HepG2 (cell line): ENCODE results near the gene AQP10. TPM values are rescaled to one million over a fixed set of nuclear protein-coding genes. Genes with fewer than 3 reads are reported as not detected.

ENCODE experiments used
- GATAD1 ChIP-seq: IDR thresholded peaks from 2 replicates; pipeline ENCODE4 v1.6.1; 2016; ENCODE audit warnings: missing genetic modification reagents, missing compliant biosample characterization
- GLMP ChIP-seq: sonication (generic); formaldehyde crosslinking; IDR thresholded peaks from 2 replicates; pipeline ENCODE4 v1.9.0; 2021; ENCODE audit warnings: missing genetic modification reagents, mild to moderate bottlenecking, borderline replicate concordance
- ISL2 ChIP-seq: sonication (generic); formaldehyde crosslinking; IDR thresholded peaks from 2 replicates; pipeline ENCODE4 v1.5.0; 2020; ENCODE audit warnings: missing genetic modification reagents
- JUNB ChIP-seq: sonication (generic); formaldehyde crosslinking; IDR thresholded peaks from 2 replicates; pipeline ENCODE4 v1.8.0; 2022; ENCODE audit warnings: missing genetic modification reagents, mild to moderate bottlenecking, borderline replicate concordance
- KDM6A ChIP-seq: IDR thresholded peaks from 2 replicates; pipeline ENCODE4 v1.6.1; 2016; ENCODE audit warnings: low read depth
- NFAT5 ChIP-seq: sonication (generic); formaldehyde crosslinking; IDR thresholded peaks from 2 replicates; pipeline ENCODE4 v1.4.0; 2020; ENCODE audit warnings: missing genetic modification reagents
- PRDM15 ChIP-seq: sonication (generic); formaldehyde crosslinking; IDR thresholded peaks from 2 replicates; pipeline ENCODE4 v1.4.0; 2020; ENCODE audit warnings: missing genetic modification reagents
- ZBTB34 ChIP-seq: sonication (generic); formaldehyde crosslinking; IDR thresholded peaks from 2 replicates; pipeline ENCODE4 v1.8.0; 2022; ENCODE audit warnings: mild to moderate bottlenecking, missing genetic modification reagents
- ZBTB44 ChIP-seq: sonication (generic); formaldehyde crosslinking; IDR thresholded peaks from 2 replicates; pipeline ENCODE4 v1.4.0; 2020; ENCODE audit warnings: missing genetic modification reagents
- ZIK1 ChIP-seq: sonication (generic); formaldehyde crosslinking; IDR thresholded peaks from 2 replicates; pipeline ENCODE4 v1.5.0; 2020; ENCODE audit warnings: mild to moderate bottlenecking, low read depth, missing genetic modification reagents, borderline replicate concordance
- ZNF512 ChIP-seq: sonication (generic); formaldehyde crosslinking; IDR thresholded peaks from 2 replicates; pipeline ENCODE4 v1.4.0; 2020; ENCODE audit warnings: mild to moderate bottlenecking, missing genetic modification reagents
- ZSCAN12 ChIP-seq: sonication (generic); formaldehyde crosslinking; IDR thresholded peaks from 2 replicates; pipeline ENCODE4 v1.9.0; 2021; ENCODE audit warnings: mild to moderate bottlenecking, missing genetic modification reagents
- polyA plus RNA-seq, 8 experiments: library from polyadenylated mRNA; depleted of rRNA in 3 of 8; stranded (reverse) in 7 of 8; unstranded in 1 of 8; fragments of >200 nt; fragmentation: Illumina TruSeq in 4 of 8; extraction: Trizol in 4 of 8; gene quantifications; 2 replicates each; pipeline versions ENCODE4 v1.2.1 to v1.2.3, GENCODE V29; 2011 to 2016; ENCODE audit warnings: low read depth in 4 of 8, missing spikeins in 1 of 8, mixed read lengths in 1 of 8; ENCODE audit not compliant: insufficient read depth in 1 of 8
- total RNA-seq, 5 experiments: library from RNA; depleted of rRNA; stranded (reverse); fragments of >200 nt; fragmentation: Illumina TruSeq; extraction: Trizol; gene quantifications; 2 replicates each; pipeline ENCODE4 v1.2.3, GENCODE V29; 2016; ENCODE audit warnings: low read depth in 1 of 5

AQP10 gene
- total and polyA plus RNA-seq, 2 of the 13 experiments (the other 11 are each of a cell fraction or from before 2014, with no cell fraction given), result 0.30 TPM; not detected in 1

- TF ChIP-seq NFAT5 (CRISPR knock-in tag), result no peak
- no peak for TF ChIP-seq GLMP (CRISPR knock-in tag)
- TF ChIP-seq GATAD1 (CRISPR knock-in tag), result peak; percentile 46; the same call in 1 of the 2 replicates
- no peak for TF ChIP-seq JUNB (CRISPR knock-in tag)
- no peak for TF ChIP-seq ZNF512
- no peak for TF ChIP-seq KDM6A (CRISPR knock-in tag)
- no peak for TF ChIP-seq PRDM15 (CRISPR knock-in tag)
- no peak for TF ChIP-seq ISL2 (CRISPR knock-in tag)
- 0 out of 2 replicates have a peak, but pooled peaks have one; percentile 53 for TF ChIP-seq ZBTB34 (CRISPR knock-in tag)
- TF ChIP-seq ZSCAN12 (CRISPR knock-in tag), result no peak
- TF ChIP-seq ZIK1 (CRISPR knock-in tag), result no peak
- no peak for TF ChIP-seq ZBTB44
Measured at GRCh38 chr1:154335025-154335714, 14.3 kb downstream of the AQP10 start (continued).
